NCI-H128 (cell line): ENCODE data around the gene TCAF1.
"Not testable (repeated sequence)": the region's sequence is repeated elsewhere in the genome, so short reads cannot be mapped to it uniquely, and the experiment has no call there.

Source experiments
- DNase-seq: peaks from one replicate; lab custom pipeline; 2025; ENCODE audit not compliant: unreplicated experiment; lab: John Stamatoyannopoulos, UW

TCAF1 gene

DNA sequence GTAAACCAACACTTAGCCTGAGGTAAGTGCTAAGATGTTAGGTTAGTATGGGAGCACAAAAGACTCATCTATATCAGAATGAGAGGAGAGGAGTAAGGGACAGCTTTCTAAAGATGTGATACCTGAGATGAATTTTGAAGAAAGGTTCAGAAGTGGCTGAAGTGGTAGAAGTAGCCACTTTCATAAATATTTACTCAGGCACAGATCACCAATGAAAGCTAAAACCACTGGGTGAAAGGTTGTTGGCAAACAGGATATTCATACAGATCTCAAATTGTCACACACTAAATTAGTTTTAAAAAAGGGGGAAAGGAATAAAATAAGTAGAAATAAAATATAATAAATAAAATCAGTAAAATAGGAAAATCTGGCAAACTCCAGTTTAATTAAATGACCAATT lies 30.4 kb downstream of the TCAF1 start:
- DNase-seq: not testable (repeated sequence)

DNA sequence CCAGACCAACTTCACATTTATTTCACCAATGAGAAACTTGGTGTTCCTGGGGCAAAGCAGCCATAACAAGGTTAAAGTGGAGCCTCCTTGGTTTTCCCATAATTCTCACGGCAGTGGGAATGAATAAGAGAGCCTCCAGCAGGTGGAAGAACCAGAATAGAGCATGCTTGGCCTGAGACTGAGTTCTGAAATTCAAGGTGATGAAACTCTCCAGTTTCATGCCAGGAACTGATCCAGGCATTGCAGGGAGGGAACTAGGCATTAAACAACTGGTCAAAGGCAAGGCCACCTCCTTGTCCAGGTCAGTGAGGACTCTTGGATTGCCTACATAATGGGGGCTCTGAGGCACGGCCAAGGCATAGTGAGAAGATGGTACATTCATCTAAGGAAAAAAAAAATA lies 44.0 kb downstream of the TCAF1 start:
- DNase-seq: not testable (repeated sequence)

DNA sequence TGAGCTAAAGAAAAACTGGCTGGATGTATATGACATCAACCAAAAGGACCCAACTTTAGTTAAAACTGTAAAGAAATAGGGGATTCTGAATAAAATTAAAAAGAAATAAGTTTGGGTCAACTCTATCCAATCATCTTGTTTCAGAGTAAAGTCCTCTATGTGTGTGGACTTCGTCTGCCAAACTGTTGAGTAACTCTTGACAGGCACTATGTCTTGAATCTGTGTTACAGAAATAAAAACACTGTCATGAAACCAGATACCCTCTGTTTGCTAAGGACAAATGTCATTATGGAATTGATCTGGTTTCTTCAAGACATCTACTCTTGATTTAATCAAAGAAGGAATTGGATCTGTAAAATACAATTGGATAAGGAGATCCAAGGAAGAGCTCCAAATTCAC lies 46.5 kb downstream of the TCAF1 start:
- not testable (repeated sequence) for DNase-seq

DNA sequence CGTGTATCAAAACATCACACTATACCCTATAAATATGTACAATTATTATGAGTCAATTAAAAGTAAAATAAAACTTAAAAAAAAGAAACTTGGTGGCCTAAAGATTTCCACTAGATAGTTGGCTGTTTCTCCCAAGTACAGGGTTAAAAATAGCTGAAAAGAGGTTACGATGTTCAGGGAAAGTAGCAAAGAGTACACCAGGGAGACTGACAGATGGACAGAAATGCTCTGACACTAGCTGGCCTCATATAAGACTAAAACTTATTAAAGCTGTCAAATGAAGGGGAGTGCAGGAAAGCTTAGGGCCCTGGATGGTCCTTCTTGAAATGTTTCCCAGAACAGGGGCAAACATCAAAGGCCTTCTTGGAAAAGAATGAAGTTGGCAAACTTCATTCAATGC lies 51.3 kb downstream of the TCAF1 start:
- DNase-seq: no peak

DNA sequence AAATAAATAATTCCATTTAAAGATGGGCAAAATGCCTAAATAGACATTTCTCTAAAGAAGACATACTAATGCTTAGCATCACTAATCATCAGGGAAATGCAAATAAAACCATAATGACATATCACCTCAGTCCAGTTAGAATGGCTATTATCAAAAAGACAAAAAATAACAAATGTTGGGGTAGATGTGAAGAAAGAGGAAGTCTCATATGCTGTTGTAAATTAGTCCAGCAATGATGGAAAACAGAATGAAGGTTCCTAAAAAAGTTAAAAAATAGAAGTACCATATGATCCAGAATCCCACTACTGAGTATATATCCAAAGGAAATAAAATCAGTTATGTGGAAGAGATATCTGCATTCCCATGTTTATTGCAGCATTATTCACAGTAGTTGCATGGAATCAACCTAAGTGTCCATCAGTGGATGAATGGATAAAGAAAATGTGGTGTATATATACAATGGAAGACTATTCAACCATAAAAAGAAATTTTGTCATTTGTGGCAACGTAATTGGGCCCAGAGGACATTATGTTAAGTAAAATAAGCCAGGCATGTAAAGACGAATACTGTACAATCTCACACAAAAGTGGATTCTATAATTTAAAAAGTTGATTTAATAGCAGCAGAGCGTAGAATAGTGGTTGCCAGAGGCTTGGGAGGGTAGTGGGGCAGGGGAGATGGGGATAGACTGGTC lies 52.0 kb downstream of the TCAF1 start:
- no peak for DNase-seq

DNA sequence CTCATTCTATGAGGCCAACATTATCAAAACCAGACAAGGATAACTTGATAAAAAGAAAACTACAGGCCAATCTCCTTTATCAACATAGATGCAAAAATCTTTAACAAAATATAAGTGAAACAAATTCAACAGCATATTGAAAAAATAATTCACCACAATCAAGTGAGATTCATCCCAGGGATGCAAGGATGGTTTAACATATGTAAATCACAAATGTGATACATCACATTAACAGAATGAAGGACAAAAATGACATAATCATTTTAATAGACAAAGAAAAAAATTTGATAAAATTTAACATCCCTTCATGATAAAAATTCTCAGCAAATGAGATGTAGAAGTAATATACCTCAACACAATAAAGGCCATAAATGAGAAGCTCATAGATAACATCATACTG lies 53.8 kb downstream of the TCAF1 start:
- no peak for DNase-seq

DNA sequence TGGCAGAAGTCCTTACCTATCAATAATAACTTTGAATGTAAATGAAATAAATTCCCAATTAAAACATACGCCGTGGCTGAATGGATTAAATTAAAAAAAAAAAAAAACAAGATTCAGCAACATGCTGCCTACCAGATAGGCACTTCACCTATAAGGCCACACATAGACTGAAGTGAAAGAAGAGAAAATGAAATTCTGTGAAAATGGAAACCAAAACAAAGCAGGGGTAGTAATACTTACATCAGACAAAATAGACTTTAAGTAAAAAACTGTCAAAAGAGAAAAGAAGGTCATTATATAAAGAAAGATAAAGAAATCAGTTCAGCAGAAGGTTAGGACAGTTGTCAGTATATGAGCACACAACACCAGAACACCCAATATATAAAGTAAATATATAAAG lies 55.3 kb downstream of the TCAF1 start:
- no peak for DNase-seq

DNA sequence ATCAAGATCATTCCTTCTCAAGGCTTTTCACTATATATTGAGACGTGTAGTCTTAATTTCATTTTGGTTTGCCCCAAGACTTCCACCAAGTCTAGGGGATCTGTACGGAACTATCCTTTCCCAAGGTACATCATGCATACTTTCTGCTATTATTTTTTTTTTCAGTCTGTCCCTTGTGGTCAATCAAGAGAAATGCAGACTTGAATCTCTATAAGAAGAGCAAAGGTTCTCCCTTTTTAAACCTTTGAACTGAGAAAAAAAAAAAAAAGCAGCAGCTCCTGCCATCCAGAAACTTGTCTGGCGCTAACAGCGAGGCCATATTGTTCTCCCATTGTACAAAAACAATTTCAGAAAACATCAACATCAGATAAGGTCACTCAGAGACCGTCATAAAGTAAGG lies 60.3 kb downstream of the TCAF1 start:
- DNase-seq: not testable (repeated sequence)

DNA sequence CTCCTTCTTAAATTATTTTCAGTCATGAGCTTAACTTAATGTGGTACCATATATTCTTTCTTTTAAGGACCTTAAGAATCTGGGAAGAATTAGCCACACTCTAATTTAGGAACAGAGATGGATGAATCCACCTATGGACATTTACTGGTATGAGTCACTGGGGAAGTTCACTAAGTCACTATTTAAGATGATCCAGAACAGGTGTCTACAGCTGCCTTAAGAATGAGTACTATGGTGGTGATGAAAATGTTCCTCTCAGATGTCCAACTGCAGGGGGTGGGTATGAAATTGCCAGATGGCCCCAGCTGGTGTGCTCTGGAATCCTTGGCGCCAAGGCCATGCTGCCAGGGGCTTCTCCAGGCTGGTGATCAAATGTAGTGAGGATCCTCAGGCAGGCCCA lies 61.9 kb downstream of the TCAF1 start:
- not testable (repeated sequence) for DNase-seq

DNA sequence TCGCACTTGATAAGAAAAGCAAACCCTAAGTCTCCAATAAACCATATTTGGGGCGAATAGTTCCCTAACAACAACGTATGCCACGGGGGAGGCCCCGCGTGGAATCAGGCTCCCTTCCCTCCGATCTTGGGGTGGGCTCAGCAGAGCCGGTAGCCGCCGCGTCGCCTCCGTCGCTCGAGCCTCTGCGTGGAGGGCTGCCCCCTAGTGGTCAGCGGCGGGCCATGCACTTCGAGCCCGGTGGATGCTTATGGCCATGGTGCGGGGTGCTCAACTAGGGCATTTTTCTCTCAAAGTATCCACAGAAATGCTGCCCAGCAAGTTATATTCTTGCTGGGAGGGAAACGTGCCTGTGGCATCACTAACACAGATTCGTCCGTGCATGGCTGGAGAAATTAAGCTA lies 64.8 kb downstream of the TCAF1 start:
- DNase-seq: not testable (repeated sequence)

DNA sequence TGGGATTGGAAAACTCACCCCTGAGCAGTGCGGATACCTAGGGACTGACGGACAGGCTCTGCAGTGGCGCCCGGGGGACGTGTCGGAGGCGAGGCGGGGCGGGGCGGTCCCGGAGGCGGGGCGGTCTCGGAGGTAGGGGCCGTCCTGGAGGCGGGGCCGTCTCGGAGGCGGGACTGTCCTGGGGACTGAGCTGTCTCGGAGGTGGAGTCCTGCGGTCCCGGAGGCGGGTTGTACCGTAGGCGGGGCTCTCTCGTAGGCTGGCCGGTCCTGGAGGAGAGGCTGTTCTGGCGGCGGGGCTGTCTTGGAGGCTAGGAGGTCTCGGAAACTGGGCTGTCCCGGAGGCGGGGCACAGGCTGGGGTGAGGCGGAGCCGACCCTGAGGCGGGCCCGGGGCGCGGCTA lies 65.4 kb downstream of the TCAF1 start:
- DNase-seq: not testable (repeated sequence)

DNA sequence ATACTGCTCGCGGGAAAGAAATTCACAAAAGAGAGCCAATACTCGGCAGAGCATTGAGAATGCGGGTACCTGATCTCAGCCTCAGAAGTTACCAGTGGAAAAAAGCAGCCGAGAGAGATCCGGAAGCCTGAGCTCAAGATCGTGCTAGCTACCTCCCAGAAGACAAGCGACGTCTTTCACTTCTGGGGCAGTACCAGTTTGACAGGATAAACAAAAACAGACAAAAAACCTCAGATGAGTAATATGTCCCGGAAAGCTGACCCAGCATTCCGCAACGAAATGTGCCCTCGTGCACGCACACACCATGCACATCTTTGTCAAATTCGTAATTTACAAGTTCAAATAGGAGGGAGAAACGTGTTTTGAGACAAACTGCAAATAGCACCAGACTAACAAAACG lies 65.9 kb downstream of the TCAF1 start:
- not testable (repeated sequence) for DNase-seq

DNA sequence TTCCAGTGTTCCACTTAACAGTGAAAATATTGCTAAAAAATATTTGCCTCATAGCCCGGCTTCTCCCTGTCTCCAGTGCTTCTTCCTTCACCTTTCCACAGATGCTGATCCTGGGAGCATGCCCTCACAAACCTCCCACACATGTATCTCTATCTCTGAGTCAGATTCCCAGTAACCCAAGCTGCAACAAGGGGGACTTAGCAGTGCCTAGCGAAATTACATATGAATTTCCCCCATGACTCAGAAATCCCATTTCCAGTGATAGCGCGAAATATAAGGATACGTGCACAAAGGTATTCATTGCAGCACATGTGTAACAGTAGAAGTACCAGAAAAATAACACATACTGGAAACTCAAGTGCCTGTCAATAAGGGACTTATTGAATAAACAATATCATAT lies 75.4 kb downstream of the TCAF1 start:
- not testable (repeated sequence) for DNase-seq

DNA sequence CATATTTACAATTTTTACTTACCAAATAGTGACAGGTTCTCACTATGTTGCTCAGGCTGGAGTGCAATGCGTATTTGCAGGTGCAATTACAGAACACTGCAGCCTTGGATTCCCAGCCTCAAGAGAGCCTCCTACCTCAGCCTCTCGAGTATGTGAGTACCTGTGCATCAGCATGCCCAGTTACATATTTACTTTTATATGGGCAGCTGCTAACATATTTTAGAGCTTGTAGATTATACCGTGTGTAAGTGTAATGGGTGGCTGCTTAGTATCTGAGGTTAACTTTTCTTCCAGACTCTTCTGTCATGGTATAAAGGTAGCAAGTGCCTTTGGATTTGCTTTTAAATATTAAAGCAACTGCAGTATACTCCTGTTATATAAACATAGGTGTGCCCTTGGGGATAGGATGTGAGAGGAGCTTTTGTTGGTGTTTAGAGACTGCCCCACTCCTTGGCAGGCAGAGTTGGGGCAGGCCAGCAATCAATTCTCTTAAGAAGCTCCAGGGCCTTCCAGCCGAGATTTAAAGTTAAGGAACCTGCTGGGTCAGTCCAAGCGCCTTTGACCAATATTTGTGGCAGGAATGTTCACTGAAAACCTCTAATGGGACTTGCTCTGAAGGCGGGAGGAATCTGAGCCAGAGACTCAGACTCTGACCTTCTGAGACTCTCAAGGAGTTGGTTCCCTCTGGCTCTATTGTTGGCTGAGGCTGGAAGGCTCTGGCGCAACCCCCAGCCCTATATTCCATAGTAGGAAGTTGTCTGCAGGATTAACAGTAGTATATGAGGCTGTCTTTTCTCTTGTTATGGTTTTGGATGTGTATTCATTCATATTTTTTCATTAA lies 77.5 kb downstream of the TCAF1 start:
- DNase-seq: not testable (repeated sequence)

DNA sequence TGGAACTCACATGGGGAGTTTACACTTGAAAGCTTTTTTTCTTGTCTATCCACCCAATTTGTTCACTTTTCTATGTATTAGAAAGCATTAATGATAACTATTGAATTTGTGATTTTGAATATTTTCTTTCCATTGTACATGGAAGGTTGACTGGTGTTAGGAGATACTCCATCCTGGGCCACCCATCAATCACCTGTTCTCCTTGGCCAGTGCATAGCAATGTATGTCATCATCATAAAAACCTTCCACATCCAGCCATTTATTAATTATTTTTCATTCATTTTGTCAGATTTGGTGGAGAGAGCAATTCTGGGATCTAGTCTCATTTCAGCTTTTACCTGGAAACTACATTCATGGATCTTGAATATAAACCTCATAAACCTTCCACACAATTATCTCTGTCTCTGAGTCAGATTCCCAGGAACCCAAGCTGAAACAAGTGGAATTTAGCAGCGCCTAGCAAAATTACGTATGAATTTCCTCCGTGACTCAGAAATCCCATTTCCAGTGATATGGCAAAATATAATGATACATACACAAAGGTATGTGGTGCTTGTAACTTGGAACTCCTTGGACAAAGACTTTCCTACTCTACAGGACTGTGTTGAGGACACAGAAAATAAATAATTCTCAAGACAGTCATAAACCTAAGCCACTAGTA lies 78.2 kb downstream of the TCAF1 start:
- DNase-seq: not testable (repeated sequence)

DNA sequence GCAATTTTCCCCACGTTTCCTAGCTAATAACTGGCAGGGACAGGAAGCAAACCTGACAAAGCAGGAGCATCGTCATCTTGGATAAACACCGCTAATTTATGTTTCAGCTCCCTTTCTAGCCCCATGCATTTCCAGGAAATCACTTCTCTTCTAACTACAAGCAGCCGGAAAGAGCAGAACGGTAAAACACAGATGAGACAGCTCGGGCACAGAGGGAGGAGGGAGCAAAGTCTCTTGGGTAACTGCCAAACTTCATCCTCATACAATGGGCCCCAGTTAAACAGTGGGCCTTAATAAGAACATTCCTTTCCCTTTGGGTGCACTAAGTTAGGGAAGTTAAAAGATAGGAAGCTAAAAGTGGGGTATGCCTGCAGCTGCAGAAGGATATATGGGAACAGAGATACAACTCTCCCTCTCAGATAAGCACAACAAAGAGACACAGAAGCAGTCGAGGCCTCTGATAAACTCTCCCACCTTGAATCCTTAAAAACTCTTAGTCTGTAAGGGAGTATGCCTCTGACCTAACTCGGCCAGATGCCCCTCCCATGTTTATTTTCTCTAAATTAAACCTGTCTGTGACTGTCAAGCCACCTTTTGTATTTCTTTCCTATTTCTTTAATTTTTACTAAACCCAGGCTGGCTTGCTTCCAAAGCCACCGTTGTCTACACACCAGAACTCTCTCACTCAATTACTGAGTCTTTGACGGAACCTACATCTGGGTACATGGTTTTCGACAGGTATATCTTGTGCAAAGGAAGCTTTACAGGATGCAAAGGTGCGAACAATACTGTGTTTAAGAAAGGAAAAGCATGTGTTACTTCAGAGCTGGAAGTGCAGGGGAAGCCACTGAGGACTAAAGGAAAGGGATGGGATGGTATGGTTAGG lies 80.3 kb downstream of the TCAF1 start:
- DNase-seq: not testable (repeated sequence)

DNA sequence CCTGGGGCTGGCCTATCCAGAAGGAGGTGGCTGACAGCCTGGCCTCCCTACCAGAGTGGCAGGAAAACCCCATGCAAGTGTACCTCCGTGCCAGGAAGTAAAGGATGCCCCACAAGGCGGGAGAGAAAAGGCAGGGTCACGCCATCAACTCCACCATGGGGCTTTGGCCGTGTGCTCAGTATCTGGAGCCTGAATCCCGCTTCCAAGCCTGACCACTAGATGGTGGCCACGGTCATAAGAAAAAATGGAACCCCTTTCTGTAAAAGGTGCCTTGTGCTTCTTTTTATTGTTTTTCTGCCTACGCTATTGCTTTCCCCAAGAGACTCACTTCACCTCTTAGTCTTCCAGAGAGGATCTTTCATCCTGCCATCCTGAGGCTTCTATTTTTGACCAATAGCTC lies 84.1 kb downstream of the TCAF1 start:
- DNase-seq: not testable (repeated sequence)

DNA sequence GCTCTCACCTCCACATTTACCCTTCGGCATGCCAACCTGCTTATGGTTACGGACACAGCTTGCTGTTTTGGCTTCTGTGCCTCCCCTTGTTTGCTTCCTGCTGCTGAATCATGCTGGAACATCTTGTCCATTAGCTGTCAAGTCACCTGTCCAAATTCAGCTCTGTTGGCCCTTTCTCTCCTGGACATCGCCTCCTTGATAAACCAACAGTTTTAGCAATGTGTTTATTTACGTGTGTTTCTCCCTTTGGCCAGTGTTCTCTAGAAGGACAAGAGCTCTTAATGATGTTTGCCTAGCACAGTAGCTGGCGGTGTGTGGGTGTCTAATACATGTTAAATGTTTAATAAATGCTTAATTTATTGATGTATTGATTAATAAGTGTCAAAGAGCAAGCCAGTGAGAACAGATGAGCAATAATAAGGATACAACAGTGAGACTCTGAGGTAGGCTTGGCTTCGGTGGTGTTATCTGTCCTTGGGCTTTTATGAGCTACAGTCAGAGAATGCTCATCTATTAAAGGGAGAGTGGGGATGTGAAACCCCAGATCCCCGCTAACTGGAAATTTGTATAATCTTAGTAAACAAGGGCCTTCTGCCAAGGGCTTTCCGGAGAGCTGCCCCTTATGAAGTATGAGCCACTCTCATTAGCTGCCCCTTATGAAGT lies 85.4 kb downstream of the TCAF1 start:
- DNase-seq: not testable (repeated sequence)

DNA sequence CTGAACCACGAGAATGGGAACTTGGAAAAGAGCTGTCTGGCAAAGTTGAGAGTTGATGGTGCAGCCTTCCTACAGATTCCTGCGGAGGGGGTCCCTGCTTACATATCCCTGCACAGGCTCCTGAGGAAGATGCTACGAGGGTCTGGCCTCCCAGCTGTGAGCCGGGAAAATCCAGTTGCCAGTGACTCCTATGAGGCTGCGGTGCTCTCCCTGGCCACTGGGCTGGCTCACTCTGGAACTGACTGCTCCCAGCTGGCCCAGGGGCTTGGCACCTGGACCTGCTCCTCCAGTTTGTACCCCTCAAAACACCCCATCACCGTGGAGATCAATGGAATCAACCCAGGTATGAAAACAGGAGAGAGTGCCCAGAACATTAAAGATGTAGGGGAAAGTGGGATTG lies 91.3 kb downstream of the TCAF1 start:
- not testable (repeated sequence) for DNase-seq

DNA sequence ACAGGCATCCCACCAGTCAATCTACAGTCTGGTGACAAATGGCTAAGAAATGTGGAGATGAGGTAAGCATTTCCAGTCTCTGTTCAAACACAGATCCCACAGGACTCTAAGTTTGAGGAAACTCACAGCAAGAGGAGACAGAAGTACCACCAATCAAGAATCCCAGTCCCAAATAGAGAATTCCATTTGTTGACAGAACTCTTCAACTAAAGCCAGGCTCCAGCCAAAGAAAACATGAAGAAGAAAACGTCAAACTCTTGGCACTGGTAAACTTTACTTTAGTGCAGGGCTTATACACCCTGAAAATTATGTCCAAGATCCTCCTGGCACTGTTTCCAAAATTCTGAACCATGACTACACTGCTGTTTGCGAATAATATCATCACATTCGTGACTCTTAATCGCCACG lies 95.3 kb downstream of the TCAF1 start:
- not testable (repeated sequence) for DNase-seq
